Urinary bladder (tissue), 4 donors: ENCODE results near the gene ASPDH. TPM values are rescaled to one million over a fixed set of nuclear protein-coding genes. Genes with fewer than 3 reads are reported as not detected.

Experiments
- DNase-seq: peaks from one replicate; pipeline ENCODE4 v3.0.0-alpha.2; 2015; ENCODE audit errors: extremely low spot score
- H3K27ac ChIP-seq: one replicate; pipeline ENCODE4 v1.5.1; 2013; ENCODE audit warnings: low read depth, mild to moderate bottlenecking, moderate library complexity
- H3K36me3 ChIP-seq: one replicate; pipeline ENCODE4 v1.6.1; 2013; ENCODE audit warnings: mild to moderate bottlenecking, moderate library complexity; ENCODE audit not compliant: insufficient read depth
- H3K4me1 ChIP-seq: one replicate; pipeline ENCODE4 v1.6.1; 2013; ENCODE audit warnings: mild to moderate bottlenecking, moderate library complexity; ENCODE audit not compliant: insufficient read depth
- H3K4me3 ChIP-seq: one replicate; pipeline ENCODE4 v1.5.1; 2013; ENCODE audit warnings: low read depth, low read length
- WGBS: extraction: QIAGEN DNeasy Blood & Tissue Kit; methylation state at CpG from one replicate; pipeline ENCODE4 v1.1.7; 2013; 5-methylcytosine and 5-hydroxymethylcytosine counted together
- polyA plus RNA-seq: library from polyadenylated mRNA; stranded (reverse); fragments of 200-250 nt; gene quantifications from one replicate; pipeline ENCODE4 v1.2.3, GENCODE V29; 2013
- total RNA-seq: library from RNA; depleted of rRNA; stranded (reverse); fragments of >200 nt; gene quantifications from one replicate; pipeline ENCODE4 v1.2.3, GENCODE V29; 2014
- donor health status: healthy with polysubstance abuse.
- donor health status: healthy.

Gene ASPDH
- total and polyA plus RNA-seq, 2 donors: not detected

- Histone ChIP-seq H3K4me3 (peak overlapping the region; percentile 39), H3K36me3 (no peaks in the 10 kb centered on the region), H3K27ac (no peak overlapping the region), H3K4me1 (peaks cover 1% of the 10 kb centered on the region)
- no peak for DNase-seq
- 1% methylated on average over 22 of the region's 22 CpGs for WGBS
These were observed 38.0 kb upstream of the ASPDH start for GRCh38 chr19:50551715-50552187.

- Histone ChIP-seq H3K4me1 (no peaks in the 10 kb centered on the region), H3K4me3 (peak overlapping the region; percentile 39), H3K36me3 (no peaks in the 10 kb centered on the region), H3K27ac (no peak overlapping the region)
- WGBS: 9% methylated on average over 32 of the region's 32 CpGs
- no peak for DNase-seq
These were observed 37.5 kb upstream of the ASPDH start for GRCh38 chr19:50551034-50551714.

- H3K4me3 ChIP-seq: peak overlapping the region; percentile 39
These were observed 36.9 kb upstream of the ASPDH start for GRCh38 chr19:50550594-50550966.

GRCh38 chr19:50549927-50550593 is 36.3 kb upstream of the ASPDH start:
- no peak for DNase-seq
- WGBS: 72% methylated on average over 17 of the region's 17 CpGs
- Histone ChIP-seq H3K4me3 (no peak overlapping the region), H3K27ac (no peak overlapping the region), H3K4me1 (no peaks in the 10 kb centered on the region), H3K36me3 (no peaks in the 10 kb centered on the region)

More at GRCh38 chr19:50550594-50550966, 36.9 kb upstream of the ASPDH start:
- WGBS: 38% methylated on average over 8 of the region's 8 CpGs
- no peaks in the 10 kb centered on the region for H3K36me3 ChIP-seq
- H3K4me1 ChIP-seq: no peaks in the 10 kb centered on the region
- no peak overlapping the region for H3K27ac ChIP-seq
- DNase-seq: no peak

GRCh38 chr19:50549059-50549926 is 35.6 kb upstream of the ASPDH start:
- WGBS: 84% methylated on average over 22 of the region's 22 CpGs
- no peak overlapping the region for H3K27ac ChIP-seq
- no peak overlapping the region for H3K4me3 ChIP-seq
- no peaks in the 10 kb centered on the region for H3K4me1 ChIP-seq
- no peaks in the 10 kb centered on the region for H3K36me3 ChIP-seq
- no peak for DNase-seq

- H3K4me1 ChIP-seq: no peaks in the 10 kb centered on the region
- 81% methylated on average over 45 of the region's 45 CpGs for WGBS
- no peaks in the 10 kb centered on the region for H3K36me3 ChIP-seq
- DNase-seq: no peak
- H3K4me3 ChIP-seq: no peak overlapping the region
- no peak overlapping the region for H3K27ac ChIP-seq
These were observed 34.7 kb upstream of the ASPDH start for GRCh38 chr19:50548191-50549058.

- DNase-seq: no peak
- H3K27ac ChIP-seq: no peak overlapping the region
- WGBS: 63% methylated on average over 18 of the region's 18 CpGs
- no peak overlapping the region for H3K4me3 ChIP-seq
- no peaks in the 10 kb centered on the region for H3K4me1 ChIP-seq
- no peaks in the 10 kb centered on the region for H3K36me3 ChIP-seq
These were observed 33.9 kb upstream of the ASPDH start for GRCh38 chr19:50547385-50548190.

GRCh38 chr19:50546527-50547221 is 33.0 kb upstream of the ASPDH start:
- Histone ChIP-seq H3K27ac (no peak overlapping the region), H3K36me3 (no peaks in the 10 kb centered on the region), H3K4me3 (no peak overlapping the region), H3K4me1 (no peaks in the 10 kb centered on the region)
- 68% methylated on average over 29 of the region's 29 CpGs for WGBS
- no peak for DNase-seq

GRCh38 chr19:50542943-50543342 is 29.2 kb upstream of the ASPDH start:
- no peak overlapping the region for H3K4me3 ChIP-seq
- no peak overlapping the region for H3K27ac ChIP-seq
- no peaks in the 10 kb centered on the region for H3K4me1 ChIP-seq
- DNase-seq: no peak
- no peaks in the 10 kb centered on the region for H3K36me3 ChIP-seq
- WGBS: 85% methylated on average over 21 of the region's 21 CpGs

GRCh38 chr19:50537769-50538230 is 24.1 kb upstream of the ASPDH start:
- H3K4me3 ChIP-seq: no peak overlapping the region
- WGBS: 19% methylated on average over 15 of the region's 15 CpGs
- H3K27ac ChIP-seq: no peak overlapping the region
- no peak for DNase-seq
- H3K4me1 ChIP-seq: no peaks in the 10 kb centered on the region
- no peaks in the 10 kb centered on the region for H3K36me3 ChIP-seq

GRCh38 chr19:50537306-50537685 is 23.6 kb upstream of the ASPDH start:
- H3K4me1 ChIP-seq: no peaks in the 10 kb centered on the region
- H3K36me3 ChIP-seq: no peaks in the 10 kb centered on the region
- DNase-seq: no peak
- WGBS: 83% methylated on average over 18 of the region's 18 CpGs
- no peak overlapping the region for H3K4me3 ChIP-seq
- no peak overlapping the region for H3K27ac ChIP-seq
